Mesothelial cell of epicardium (in vitro differentiated cells): Measurements from ENCODE around the gene MYMX. TPM values are rescaled to one million over a fixed set of nuclear protein-coding genes. Genes with fewer than 3 reads are reported as not detected.

Source experiments
- DNase-seq, 2 experiments: peaks; one replicate each; pipeline ENCODE4 v3.0.0; 2021; ENCODE audit warnings: low spot score in 2 of 2; ENCODE audit not compliant: unreplicated experiment in 2 of 2
- H3K27ac Mint-ChIP-seq: 2 replicates; pipeline ENCODE4 v1.8.0; 2021; ENCODE audit warnings: mixed read lengths
- H3K27me3 Mint-ChIP-seq: 2 replicates; pipeline ENCODE4 v1.8.0; 2021; ENCODE audit warnings: low read depth, mixed read lengths
- H3K36me3 Mint-ChIP-seq: 2 replicates; pipeline ENCODE4 v1.8.0; 2021; ENCODE audit warnings: mixed read lengths
- H3K4me1 Mint-ChIP-seq: 2 replicates; pipeline ENCODE4 v1.8.0; 2021; ENCODE audit warnings: mixed read lengths
- H3K4me3 Mint-ChIP-seq: 2 replicates; pipeline ENCODE4 v1.8.0; 2021; ENCODE audit warnings: mild to moderate bottlenecking, moderate library complexity, mixed read lengths
- H3K9me3 Mint-ChIP-seq: 2 replicates; pipeline ENCODE4 v1.8.0; 2021; ENCODE audit warnings: mixed read lengths
- CTCF ChIP-seq: fragments of 200-600 bp; sonication (generic); IDR thresholded peaks from one replicate; pipeline ENCODE4 v1.5.0; 2021; ENCODE audit warnings: antibody characterized with exemption; ENCODE audit not compliant: unreplicated experiment
- total RNA-seq: library from RNA; stranded (reverse); gene quantifications from 3 replicates; pipeline ENCODE4 v1.2.1, GENCODE V29; 2021

The MYMX gene
- total RNA-seq, 1 donor from 2014 or later = not detected

GRCh38 chr6:44267252-44267651, 50.5 kb downstream of the MYMX start:
- no peak overlapping the region for H3K4me3 Mint-ChIP-seq
- H3K27ac Mint-ChIP-seq = no peak overlapping the region
- no peak for TF ChIP-seq CTCF
- H3K9me3 Mint-ChIP-seq = no peaks in the 10 kb centered on the region
- peaks cover 31% of the 10 kb centered on the region for H3K4me1 Mint-ChIP-seq
- no peaks in the 10 kb centered on the region for H3K36me3 Mint-ChIP-seq
- DNase-seq = no peak
- H3K27me3 Mint-ChIP-seq = peaks cover 45% of the 10 kb centered on the region

Other genes with a start within 250 kb of the MYMX start
- gene MRPL14, start 89.5 kb upstream of the MYMX start, total RNA-seq = 46.9 to 50.9 TPM (median 49.5 TPM) in 3 replicates
- gene TMEM63B, start 89.4 kb upstream of the MYMX start, total RNA-seq = 44.7 to 54.9 TPM (median 49.3 TPM) in 3 replicates
- not detected in 3 replicates for gene CAPN11, start 58.1 kb upstream of the MYMX start, total RNA-seq
- gene SLC29A1, start 6.7 kb downstream of the MYMX start, total RNA-seq = 13.2 to 13.9 TPM (median 13.9 TPM) in 3 replicates
- gene HSP90AB1, start 30.2 kb downstream of the MYMX start, total RNA-seq = 992 to 1,038 TPM (median 1,015 TPM) in 3 replicates
- 33.4 to 38.2 TPM (median 37.1 TPM) in 3 replicates for gene SLC35B2, start 40.6 kb downstream of the MYMX start, total RNA-seq
- gene NFKBIE, start 48.6 kb downstream of the MYMX start, total RNA-seq = 8.9 to 9.7 TPM (median 9.2 TPM) in 3 replicates
- 0.45 to 0.80 TPM (median 0.56 TPM) in 3 replicates for gene TMEM151B, start 53.5 kb downstream of the MYMX start, total RNA-seq
- 31.6 to 33.5 TPM (median 33.4 TPM) in 3 replicates for gene AARS2, start 96.4 kb downstream of the MYMX start, total RNA-seq
- gene SPATS1, start 125.7 kb downstream of the MYMX start, total RNA-seq = not detected in 3 replicates
- 25.6 to 26.0 TPM (median 25.7 TPM) in 3 replicates for gene CDC5L, start 170.8 kb downstream of the MYMX start, total RNA-seq